Mammary epithelial cell (primary cell): ENCODE measurements around the gene ZNF316.

ENCODE experiments used
- EZH2 ChIP-seq: IDR thresholded peaks from 2 replicates; pipeline ENCODE4 v1.6.1; 2012; ENCODE audit warnings: low read length, inconsistent platforms, borderline replicate concordance
- TF ChIP-seq, protein P1 (sequence below), 2 donors: IDR thresholded peaks in 1 of 2; conservative IDR thresholded peaks in 1 of 2; 2 replicates each; pipeline ENCODE4 v1.5.1; 2011 to 2012; ENCODE audit warnings: inconsistent platforms in 2 of 2, low read length in 2 of 2, mild to moderate bottlenecking in 2 of 2, control low read depth in 1 of 2, low read depth in 1 of 2; ENCODE audit not compliant: insufficient read depth in 1 of 2; ENCODE audit errors: extremely low read depth in 1 of 2

DNA sequence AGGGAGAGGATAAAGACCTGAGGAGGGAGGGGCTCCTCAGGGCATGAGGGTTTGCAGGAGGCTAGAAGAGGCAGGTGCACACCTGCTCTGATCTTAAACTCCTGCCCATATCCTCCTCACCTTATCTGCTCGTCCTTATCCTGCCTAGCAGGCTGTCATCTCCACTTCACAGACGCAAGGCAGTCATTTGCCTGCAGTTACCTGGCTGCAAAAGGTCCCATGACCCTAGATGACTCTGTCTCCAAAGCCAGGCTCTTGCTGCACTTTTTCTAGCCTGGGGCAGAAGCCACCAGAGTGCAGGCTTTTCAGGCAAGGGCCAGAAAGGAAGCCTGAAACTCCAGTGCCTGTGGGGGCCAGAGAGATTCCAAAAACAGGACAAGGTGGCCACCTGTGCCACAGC is 23.4 kb upstream of the ZNF316 start:
- TF ChIP-seq, protein P1, sequence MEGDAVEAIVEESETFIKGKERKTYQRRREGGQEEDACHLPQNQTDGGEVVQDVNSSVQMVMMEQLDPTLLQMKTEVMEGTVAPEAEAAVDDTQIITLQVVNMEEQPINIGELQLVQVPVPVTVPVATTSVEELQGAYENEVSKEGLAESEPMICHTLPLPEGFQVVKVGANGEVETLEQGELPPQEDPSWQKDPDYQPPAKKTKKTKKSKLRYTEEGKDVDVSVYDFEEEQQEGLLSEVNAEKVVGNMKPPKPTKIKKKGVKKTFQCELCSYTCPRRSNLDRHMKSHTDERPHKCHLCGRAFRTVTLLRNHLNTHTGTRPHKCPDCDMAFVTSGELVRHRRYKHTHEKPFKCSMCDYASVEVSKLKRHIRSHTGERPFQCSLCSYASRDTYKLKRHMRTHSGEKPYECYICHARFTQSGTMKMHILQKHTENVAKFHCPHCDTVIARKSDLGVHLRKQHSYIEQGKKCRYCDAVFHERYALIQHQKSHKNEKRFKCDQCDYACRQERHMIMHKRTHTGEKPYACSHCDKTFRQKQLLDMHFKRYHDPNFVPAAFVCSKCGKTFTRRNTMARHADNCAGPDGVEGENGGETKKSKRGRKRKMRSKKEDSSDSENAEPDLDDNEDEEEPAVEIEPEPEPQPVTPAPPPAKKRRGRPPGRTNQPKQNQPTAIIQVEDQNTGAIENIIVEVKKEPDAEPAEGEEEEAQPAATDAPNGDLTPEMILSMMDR (conservative IDR thresholded peaks at IDR 0.05 in 1 of 2, IDR thresholded peaks at IDR 0.05 in 1 of 2; ENCODE audit: extremely low read depth in 1 of 2, insufficient read depth in 1 of 2, low read depth in 1 of 2, low read length in 2 of 2), result no peak
- TF ChIP-seq EZH2, result no peak
